H7 (cell line): ENCODE measurements around the gene SALL3. TPM values are rescaled to one million over a fixed set of nuclear protein-coding genes. Genes with fewer than 3 reads are reported as not detected.
"Not testable (repeated sequence)": the region's sequence is repeated elsewhere in the genome, so short reads cannot be mapped to it uniquely, and the experiment has no call there.

Experiments used
- DNase-seq: peaks from one replicate; pipeline ENCODE4 v3.0.0; 2012
- H3K27me3 ChIP-seq: 2 replicates; pipeline ENCODE4 v1.6.0; 2011; ENCODE audit warnings: mild to moderate bottlenecking, low read length; ENCODE audit not compliant: control insufficient read depth, insufficient read depth
- H3K36me3 ChIP-seq: replicated peaks from 2 replicates; pipeline ENCODE4 v1.5.1; 2011; ENCODE audit warnings: low read length; ENCODE audit not compliant: control insufficient read depth, insufficient read depth
- H3K4me3 ChIP-seq: 2 replicates; pipeline ENCODE4 v1.5.1; 2011; ENCODE audit warnings: low read depth, mild to moderate bottlenecking, control low read depth, low read length, moderate library complexity; ENCODE audit not compliant: insufficient read depth
- total RNA-seq: library from RNA; depleted of rRNA; stranded (reverse); fragments of >200 nt; shearing (Covaris generic); gene quantifications from 2 replicates; pipeline ENCODE4 v1.2.3, GENCODE V29; 2014

Gene SALL3
- total RNA-seq, 1 experiment from 2014 or later: 60.0 TPM

DNA sequence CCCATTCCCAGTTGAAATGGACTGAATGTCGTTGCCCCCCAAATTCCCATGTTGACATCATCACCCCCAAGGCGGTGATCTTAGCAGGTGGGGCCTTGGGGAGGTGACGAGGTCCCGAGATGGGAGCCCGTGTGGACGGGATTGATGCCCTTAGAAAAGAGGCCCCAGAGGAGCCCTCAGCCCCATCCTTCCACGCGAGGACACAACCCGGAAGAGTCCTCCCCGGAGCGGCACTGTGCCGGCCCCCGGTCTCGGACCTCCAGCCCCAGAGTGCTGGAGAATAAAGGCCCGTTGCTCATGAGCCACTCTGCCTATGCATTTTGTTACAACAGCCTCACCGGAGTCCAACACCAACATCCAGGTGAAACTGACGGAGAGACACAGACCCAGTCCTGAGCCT, 30.4 kb upstream of the SALL3 start:
- no peaks in the 10 kb centered on the region for H3K36me3 ChIP-seq
- no peaks in the 10 kb centered on the region for H3K27me3 ChIP-seq
- no peak for DNase-seq
- H3K4me3 ChIP-seq: no peak overlapping the region

DNA sequence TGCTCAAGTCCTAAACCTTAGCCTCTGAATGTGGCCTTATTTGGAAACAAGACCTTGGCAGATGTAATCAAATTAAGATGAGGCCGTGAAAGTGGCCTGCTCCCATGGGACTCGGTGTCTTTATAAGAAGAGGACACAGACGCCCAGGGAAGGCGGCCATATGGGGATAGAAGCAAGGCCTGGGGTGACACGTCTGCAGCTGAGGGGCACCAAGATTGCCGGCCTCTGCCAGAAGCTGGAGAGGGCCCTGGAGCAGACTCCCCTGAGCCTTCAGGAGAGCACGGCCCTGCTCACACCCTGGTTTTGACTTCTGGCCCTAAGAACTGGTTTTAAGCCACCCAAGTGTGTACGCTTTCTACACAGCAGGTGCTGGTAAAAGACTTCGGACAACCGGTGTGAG, 29.2 kb upstream of the SALL3 start:
- DNase-seq: no peak
- Histone ChIP-seq H3K36me3 (no peaks in the 10 kb centered on the region), H3K4me3 (no peak overlapping the region), H3K27me3 (no peaks in the 10 kb centered on the region)

DNA sequence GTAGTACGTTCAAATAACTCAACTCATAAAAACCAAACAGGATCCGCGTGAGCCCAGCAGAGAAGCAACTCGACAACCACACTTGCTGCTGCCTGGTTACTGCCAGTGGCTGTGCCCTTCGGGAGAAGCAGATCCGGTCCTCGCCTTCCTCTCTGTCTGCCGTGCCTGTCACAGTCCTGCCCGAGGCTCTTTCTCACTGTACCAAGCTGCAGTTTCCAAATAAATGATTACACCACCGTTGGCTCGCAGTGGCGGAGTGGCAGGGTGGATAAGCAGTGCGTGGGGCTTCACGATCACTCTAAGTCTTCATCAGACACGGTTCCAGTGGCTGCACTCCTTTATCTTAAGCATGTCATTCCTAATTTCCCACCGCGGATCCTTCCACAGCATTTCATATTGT, 26.1 kb upstream of the SALL3 start:
- H3K36me3 ChIP-seq: no peaks in the 10 kb centered on the region

DNA sequence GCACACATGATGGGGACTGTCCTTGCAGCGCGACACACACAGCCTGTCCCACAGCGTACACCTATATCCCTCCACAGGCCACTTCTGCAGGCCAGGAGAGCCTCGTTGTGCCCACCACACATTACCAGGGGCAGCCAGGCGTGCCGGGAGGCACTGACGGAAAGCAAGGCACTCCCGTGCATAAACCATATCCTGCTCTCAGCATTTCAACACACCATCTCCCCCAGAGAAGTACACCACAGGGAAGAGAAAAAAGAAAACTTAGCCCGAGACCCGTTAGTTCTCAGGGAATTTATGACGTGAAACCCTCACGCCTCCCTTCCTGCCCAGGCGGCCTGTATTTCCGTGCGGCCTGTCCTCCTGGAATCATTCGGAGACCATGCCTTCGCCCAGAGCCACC, 24.6 kb upstream of the SALL3 start:
- Histone ChIP-seq H3K36me3 (no peaks in the 10 kb centered on the region), H3K27me3 (no peaks in the 10 kb centered on the region), H3K4me3 (no peak overlapping the region)
- DNase-seq: no peak

More for the DNA sequence above, 26.1 kb upstream of the SALL3 start:
- H3K4me3 ChIP-seq: no peak overlapping the region
- no peak for DNase-seq
- no peaks in the 10 kb centered on the region for H3K27me3 ChIP-seq

DNA sequence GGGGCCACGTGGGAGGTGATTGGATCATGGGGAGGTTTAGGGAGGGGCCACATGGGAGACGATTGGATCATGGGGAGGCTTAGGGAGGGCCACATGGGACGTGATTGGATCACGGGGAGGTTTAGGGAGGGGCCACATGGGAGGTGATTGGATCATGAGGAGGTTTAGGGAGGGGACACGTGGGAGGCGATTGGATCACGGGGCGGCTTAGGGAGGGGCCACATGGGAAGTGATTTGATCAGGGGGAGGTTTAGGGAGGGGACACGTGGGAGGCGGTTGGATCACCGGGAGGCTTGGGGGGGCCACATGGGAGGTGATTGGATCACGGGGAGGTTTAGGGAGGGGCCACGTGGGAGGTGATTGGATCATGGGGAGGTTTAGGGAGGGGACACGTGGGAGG, 22.5 kb upstream of the SALL3 start:
- H3K27me3 ChIP-seq: no peaks in the 10 kb centered on the region
- H3K36me3 ChIP-seq: no peaks in the 10 kb centered on the region
- no peak for DNase-seq
- no peak overlapping the region for H3K4me3 ChIP-seq

DNA sequence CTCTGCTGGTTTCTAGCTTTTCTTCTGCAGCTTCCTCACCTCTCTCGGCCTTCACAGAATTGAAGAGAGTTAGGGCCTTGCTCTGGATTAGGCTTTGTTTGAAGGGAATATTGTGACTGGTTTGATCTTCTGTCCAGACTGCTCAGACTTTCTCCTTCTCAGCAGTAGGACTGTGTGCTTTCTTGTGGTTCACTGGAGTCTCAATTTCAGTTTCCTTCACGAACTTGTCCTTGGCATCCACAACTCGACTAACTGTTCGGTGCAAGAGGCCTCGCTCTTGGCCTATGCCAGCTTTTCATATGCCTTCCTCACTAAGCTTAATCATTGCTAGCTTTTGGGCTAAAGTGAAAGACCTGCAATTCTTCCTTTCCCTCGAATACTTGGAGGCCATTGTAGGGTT, 18.9 kb upstream of the SALL3 start:
- Histone ChIP-seq H3K4me3 (no peak overlapping the region), H3K27me3 (no peaks in the 10 kb centered on the region), H3K36me3 (no peaks in the 10 kb centered on the region)
- no peak for DNase-seq

DNA sequence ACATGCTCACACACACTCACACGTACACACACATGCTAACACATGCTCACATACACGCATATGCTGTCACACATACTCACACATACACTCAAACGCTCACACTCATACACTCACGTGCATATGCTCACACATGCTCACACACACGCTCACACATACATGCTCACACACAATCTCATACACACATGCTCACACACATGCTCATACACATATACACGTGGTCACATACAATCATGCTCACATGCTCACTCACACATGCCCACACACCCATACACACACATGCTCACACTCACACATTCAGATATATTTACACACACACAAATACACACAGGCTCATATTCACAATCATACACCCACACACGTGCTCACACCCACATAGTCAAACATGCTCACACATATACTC, 17.5 kb upstream of the SALL3 start:
- H3K36me3 ChIP-seq: no peaks in the 10 kb centered on the region
- no peak overlapping the region for H3K4me3 ChIP-seq
- no peak for DNase-seq
- no peaks in the 10 kb centered on the region for H3K27me3 ChIP-seq

DNA sequence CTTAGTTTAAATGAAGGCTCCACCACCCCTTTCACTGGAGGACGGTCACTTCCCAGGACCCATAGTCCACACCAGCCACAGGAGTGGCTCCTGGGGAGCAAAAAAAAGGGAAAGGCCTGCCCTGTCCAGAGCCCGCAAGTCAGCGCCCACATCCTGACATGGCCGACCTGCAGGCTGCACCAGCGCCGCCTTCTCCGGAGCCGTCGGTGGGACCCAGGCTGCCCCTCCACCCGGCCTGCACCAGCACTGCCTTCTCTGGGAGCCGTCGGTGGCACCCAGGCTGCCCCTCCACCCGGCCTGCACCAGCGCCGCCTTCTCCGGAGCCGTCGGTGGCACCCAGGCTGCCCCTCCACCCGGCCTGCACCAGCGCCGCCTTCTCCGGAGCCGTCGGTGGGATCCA, 14.9 kb upstream of the SALL3 start:
- H3K27me3 ChIP-seq, H3K36me3 ChIP-seq, DNase-seq, H3K4me3 ChIP-seq: not testable (repeated sequence)

DNA sequence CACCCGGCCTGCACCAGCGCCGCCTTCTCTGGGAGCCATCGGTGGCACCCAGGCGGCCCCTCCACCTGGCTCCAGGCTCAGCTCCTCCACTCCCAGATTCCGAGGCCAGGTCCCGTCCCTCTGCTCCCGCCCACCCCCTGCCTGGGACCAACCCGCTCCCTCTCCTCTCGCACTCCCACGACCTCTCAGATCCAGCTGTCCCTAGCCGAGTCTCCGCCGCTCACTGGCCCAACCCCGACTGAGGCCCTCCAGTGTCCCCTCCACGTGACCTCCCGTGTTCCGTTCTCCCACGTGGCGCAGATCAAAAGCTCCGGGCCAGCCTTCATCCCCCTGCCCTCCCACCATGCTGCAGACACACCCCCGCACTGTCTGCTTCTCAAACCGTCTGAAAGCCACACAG, 14.4 kb upstream of the SALL3 start:
- peak; percentile 69 for DNase-seq
- no peak overlapping the region for H3K4me3 ChIP-seq
- no peaks in the 10 kb centered on the region for H3K36me3 ChIP-seq
- H3K27me3 ChIP-seq: no peaks in the 10 kb centered on the region

DNA sequence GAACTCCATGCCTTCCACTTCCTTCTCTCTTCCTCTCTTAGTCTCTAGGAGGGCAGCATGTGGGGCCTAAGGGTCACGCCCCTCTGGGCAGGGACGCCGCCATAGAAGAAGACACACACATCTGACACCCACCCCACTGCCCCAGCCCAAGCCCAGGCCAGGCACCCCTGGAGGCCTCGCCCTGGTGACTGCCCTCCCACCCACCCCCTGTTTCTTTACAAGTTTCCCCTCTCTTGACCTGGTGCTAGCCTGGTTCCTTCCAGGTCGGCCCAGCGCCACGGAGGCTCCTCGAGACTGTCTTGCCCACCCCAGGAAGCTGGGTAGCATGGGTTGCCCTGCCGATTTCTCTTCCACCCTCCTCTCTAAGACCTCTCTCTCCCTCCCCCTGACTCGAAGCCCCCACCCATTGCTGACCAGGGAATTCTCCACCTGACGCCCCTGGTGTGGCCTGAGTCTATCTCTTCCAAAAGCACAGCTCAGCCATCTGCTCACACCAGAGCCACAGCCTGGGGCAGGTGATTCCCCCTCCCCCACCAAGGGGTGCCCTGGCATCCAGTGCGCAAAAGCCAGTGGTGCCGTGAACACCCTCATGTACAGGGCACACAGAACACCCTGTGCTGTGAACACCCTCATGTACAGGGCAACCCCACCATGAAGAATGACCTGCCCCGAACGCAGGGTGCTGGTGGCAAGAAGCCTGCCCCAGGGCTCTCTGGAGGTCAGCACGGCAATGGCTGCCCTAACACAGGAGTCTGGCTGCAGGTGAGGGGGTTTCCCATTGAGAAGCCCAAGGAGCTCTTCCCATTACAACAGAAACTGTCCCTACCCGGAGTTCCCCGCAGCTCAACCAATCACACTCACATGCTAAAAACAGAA, 13.5 kb upstream of the SALL3 start:
- Histone ChIP-seq H3K36me3 (no peaks in the 10 kb centered on the region), H3K27me3 (no peaks in the 10 kb centered on the region; the same call in 1 of the 2 replicates), H3K4me3 (no peak overlapping the region)
- DNase-seq: peak; percentile 76

DNA sequence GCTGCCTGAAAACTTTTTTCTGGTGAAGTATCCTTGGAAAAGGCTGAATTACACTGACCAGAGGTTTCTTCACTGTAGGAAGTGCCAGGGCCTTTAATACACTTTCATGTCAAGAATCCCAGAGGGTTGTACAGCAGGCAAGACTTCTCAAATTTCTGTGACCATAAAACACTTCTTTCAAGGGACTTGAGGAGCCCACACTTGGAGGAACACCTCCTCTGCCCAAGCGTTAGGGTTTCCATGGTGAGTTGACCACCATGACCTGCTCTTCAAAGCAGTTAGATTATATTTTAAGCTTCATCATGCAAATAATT, 12.9 kb upstream of the SALL3 start:
- H3K27me3 ChIP-seq: peaks cover 4% of the 10 kb centered on the region
- no peak for DNase-seq
- H3K36me3 ChIP-seq: no peaks in the 10 kb centered on the region
- no peak overlapping the region for H3K4me3 ChIP-seq

DNA sequence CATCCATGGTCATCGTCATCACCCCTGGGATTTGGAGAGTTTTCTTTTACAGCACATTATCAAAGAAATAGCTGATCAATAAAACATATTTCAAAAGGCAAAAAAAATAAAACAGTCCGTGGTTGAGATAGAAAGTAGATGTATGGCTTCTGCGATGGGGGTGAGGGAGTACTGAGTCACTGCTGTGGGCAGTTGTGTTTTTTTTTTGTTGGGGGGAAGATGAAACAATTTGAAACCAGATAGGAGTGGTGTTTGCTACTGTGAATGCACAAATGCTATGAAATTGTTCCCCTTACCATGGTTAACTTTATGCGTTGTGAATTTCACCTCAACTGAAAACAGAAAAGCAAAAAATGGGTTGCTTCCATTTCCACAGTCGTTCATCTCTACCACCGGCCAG, 11.9 kb upstream of the SALL3 start:
- H3K4me3 ChIP-seq: no peak overlapping the region
- DNase-seq: no peak
- H3K27me3 ChIP-seq: peaks cover 14% of the 10 kb centered on the region
- no peaks in the 10 kb centered on the region for H3K36me3 ChIP-seq

DNA sequence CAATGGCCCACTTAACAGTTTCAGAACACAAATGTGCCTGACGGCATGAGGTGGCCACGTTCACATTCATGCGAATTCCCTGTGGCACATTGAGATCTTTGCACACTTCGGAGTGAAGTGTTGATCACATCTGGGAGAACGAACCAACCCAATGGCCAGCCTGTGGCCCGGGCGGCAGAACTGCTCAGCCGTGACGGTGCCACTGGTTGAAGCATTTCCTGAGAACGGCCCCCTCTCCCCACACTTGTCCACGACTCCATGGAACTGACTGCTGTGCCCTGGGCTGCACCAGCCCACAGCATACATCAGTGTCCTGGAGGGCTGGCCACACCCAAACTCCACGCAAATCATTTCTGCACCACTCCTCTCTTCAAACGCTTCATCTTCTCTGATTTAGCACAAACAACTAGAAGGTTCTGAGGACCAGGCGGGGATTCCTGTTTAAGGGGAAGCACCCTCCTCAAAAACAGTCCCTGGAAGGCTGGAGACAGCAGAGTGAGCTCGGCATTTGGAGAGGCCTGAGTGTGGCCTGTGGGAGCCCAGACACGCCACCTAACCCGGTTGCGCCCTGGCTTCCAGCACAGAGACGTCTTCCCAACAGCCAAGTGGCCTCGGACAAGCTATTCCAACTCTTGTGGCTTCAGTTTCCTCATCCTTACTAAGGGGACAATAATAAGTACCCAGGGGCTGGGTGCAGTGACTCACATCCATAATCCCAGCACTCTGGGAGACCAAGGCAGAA, 9.9 kb upstream of the SALL3 start:
- Histone ChIP-seq H3K27me3 (peaks cover 34% of the 10 kb centered on the region), H3K36me3 (no peaks in the 10 kb centered on the region), H3K4me3 (no peak overlapping the region)
- no peak for DNase-seq

DNA sequence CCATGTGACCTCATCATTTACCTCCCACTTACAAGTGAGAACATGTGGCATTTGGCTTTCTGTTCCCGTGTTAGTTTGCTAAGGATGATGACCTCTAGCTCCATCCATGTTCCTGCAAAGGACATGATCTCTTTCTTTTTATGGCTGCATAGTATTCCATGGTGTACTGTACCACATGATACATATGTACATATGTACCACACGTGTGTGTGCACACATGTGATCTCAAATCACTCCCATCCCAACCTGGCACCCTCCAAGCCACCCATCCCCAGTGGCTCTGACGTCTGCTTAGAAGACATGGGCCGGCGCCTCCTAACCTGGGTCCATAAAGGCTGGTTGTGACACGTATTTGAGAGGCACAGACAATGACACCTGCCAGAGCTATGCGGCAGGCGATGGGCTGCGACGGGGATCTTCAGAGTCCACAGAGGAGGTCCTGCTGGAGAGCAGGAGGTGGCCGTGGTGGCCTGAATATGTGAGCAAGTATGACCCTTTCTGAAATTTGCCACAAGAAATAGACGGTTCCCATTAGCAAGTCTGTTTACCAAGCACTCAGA, 8.8 kb upstream of the SALL3 start:
- peaks cover 45% of the 10 kb centered on the region for H3K27me3 ChIP-seq
- no peaks in the 10 kb centered on the region for H3K36me3 ChIP-seq
- DNase-seq: no peak
- no peak overlapping the region for H3K4me3 ChIP-seq
